Measurements from ENCODE around the gene MARK2.
A peak's percentile ranks its signal among the peaks of the same experiment; 100 is the strongest.

The MARK2 gene

DNA sequence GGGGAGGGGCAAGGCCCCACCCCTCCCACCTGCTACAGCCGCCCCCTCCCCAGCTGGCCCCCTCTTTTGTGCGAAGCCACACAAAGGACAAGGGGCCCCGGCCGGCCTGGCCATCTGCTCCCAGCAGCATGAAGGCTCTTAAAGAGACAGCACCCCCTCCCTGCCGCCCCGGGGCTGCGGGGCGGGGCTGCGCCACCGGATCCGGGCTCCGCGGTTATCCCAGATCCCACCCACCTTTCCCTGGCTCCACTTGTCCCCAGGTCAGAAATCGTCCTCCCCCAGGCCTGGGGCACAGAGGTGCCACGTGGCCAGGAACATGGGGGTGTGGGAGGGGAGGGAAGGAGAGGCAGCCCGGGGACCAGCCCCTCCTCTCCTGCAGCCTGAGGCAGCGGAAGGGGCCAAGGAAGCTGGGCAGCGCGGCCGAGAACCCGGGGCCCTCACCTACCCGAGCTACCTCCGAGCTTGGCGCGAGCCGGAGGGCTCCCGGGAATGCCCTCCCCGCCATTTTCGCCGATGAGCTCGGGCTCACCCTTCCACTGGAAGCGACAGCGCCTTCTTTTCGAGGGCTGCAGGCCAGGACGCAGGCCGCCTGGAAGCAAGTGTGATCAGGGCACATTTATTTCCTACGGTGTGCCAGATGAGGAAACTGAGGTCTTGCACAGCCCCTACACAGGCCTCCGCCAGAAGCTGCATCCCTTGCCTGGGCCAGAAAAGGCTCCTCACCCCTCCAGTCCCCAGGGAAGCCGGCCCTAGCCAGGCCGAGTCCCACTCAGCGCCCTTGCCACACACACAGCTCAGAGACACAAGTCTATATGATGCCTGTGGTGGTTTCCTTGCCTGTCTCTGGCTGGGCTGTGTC, 80.6 kb downstream of the MARK2 start:
- H3K4me3 ChIP-seq (ENCODE audit: low read length) = peak overlapping the region; percentile 11
- H3K9me3 ChIP-seq (ENCODE audit: control insufficient read depth, low read length) = peaks cover 5% of the 10 kb centered on the region
- peak overlapping the region; percentile 39 for H3K9ac ChIP-seq (ENCODE audit: low read length)
- peaks cover 28% of the 10 kb centered on the region for H3K4me1 ChIP-seq (ENCODE audit: control insufficient read depth, insufficient read depth, low read length)
- DNase-seq (ENCODE audit: low read depth) = no peak
- no peaks in the 10 kb centered on the region for H3K27me3 ChIP-seq (replicated peaks; ENCODE audit: control insufficient read depth, insufficient read depth, low read length)
- no peaks in the 10 kb centered on the region for H3K36me3 ChIP-seq (ENCODE audit: control insufficient read depth, insufficient read depth, low read length, severe bottlenecking)

GRCh38 chr11:63920126-63920938, 81.4 kb downstream of the MARK2 start:
- peaks cover 5% of the 10 kb centered on the region for H3K9me3 ChIP-seq (ENCODE audit: control insufficient read depth, low read length)
- DNase-seq (ENCODE audit: low read depth) = no peak
- peaks cover 4% of the 10 kb centered on the region for H3K27me3 ChIP-seq (replicated peaks; ENCODE audit: control insufficient read depth, insufficient read depth, low read length)
- no peaks in the 10 kb centered on the region for H3K36me3 ChIP-seq (ENCODE audit: control insufficient read depth, insufficient read depth, low read length, severe bottlenecking)
- H3K4me1 ChIP-seq (ENCODE audit: control insufficient read depth, insufficient read depth, low read length) = peaks cover 28% of the 10 kb centered on the region
- peak overlapping the region; percentile 39 for H3K9ac ChIP-seq (ENCODE audit: low read length)
- H3K4me3 ChIP-seq (ENCODE audit: low read length) = peak overlapping the region; percentile 11

GRCh38 chr11:63920939-63921417, 82.1 kb downstream of the MARK2 start:
- peaks cover 5% of the 10 kb centered on the region for H3K27me3 ChIP-seq (replicated peaks; ENCODE audit: control insufficient read depth, insufficient read depth, low read length)
- H3K4me1 ChIP-seq (ENCODE audit: control insufficient read depth, insufficient read depth, low read length) = peaks cover 28% of the 10 kb centered on the region
- peaks cover 5% of the 10 kb centered on the region for H3K9me3 ChIP-seq (ENCODE audit: control insufficient read depth, low read length)
- H3K9ac ChIP-seq (ENCODE audit: low read length) = no peak overlapping the region
- H3K36me3 ChIP-seq (ENCODE audit: control insufficient read depth, insufficient read depth, low read length, severe bottlenecking) = no peaks in the 10 kb centered on the region
- DNase-seq (ENCODE audit: low read depth) = peak; percentile 29
- H3K4me3 ChIP-seq (ENCODE audit: low read length) = no peak overlapping the region

DNA sequence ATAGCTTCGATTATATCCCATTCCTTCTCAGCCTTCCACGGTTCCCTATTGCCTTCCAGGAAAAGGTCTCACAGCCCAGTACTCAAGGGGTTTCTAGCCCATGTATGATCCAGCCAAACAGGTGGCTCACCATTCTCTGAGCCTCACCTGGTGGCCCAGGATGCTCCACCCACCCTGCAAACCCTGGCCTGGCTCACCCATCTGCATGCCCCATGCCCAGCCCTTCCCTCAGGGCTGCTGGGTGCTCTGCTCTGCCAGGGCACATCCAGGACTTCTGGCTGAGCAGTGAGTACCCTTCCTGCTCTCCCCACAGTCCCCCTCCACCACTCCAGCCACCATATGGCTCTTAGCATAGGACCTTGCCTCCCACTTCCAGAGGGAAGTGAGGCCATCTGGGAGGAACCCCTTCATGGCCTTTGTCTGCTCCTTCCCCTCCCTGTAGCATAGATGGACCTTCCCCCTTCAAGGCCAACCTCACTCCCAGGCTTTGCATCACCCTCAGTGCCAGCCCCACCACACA, 83.8 kb downstream of the MARK2 start:
- Histone ChIP-seq H3K9me3 (ENCODE audit: control insufficient read depth, low read length) (peaks cover 5% of the 10 kb centered on the region), H3K9ac (ENCODE audit: low read length) (no peak overlapping the region), H3K4me3 (ENCODE audit: low read length) (no peak overlapping the region), H3K4me1 (ENCODE audit: control insufficient read depth, insufficient read depth, low read length) (peaks cover 19% of the 10 kb centered on the region), H3K27me3 (replicated peaks; ENCODE audit: control insufficient read depth, insufficient read depth, low read length) (peaks cover 5% of the 10 kb centered on the region), H3K36me3 (ENCODE audit: control insufficient read depth, insufficient read depth, low read length, severe bottlenecking) (no peaks in the 10 kb centered on the region)
- no peak for DNase-seq (ENCODE audit: low read depth)

DNA sequence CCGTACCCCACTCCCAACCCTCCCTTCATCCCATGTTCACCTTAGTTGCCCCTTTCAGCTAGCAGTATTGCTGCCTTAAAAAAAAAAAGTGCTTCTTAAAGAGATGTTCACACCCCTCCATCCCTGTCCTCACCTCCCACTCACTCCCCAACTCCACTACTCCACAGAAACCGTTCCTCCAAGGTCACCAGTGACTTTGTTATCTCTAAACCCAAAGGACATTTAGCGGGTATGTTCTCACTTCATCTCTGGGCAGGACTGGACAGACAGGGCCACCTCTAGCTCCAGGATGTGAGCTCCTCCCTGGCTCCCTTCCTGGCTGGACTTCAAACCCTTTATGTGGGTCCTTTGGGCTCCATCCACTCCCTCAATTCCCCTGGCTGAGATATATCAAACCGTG, 84.4 kb downstream of the MARK2 start:
- Histone ChIP-seq H3K9me3 (ENCODE audit: control insufficient read depth, low read length) (peaks cover 5% of the 10 kb centered on the region), H3K9ac (ENCODE audit: low read length) (no peak overlapping the region), H3K36me3 (ENCODE audit: control insufficient read depth, insufficient read depth, low read length, severe bottlenecking) (no peaks in the 10 kb centered on the region), H3K27me3 (replicated peaks; ENCODE audit: control insufficient read depth, insufficient read depth, low read length) (peaks cover 5% of the 10 kb centered on the region), H3K4me1 (ENCODE audit: control insufficient read depth, insufficient read depth, low read length) (peaks cover 16% of the 10 kb centered on the region), H3K4me3 (ENCODE audit: low read length) (no peak overlapping the region)
- no peak for DNase-seq (ENCODE audit: low read depth)

DNA sequence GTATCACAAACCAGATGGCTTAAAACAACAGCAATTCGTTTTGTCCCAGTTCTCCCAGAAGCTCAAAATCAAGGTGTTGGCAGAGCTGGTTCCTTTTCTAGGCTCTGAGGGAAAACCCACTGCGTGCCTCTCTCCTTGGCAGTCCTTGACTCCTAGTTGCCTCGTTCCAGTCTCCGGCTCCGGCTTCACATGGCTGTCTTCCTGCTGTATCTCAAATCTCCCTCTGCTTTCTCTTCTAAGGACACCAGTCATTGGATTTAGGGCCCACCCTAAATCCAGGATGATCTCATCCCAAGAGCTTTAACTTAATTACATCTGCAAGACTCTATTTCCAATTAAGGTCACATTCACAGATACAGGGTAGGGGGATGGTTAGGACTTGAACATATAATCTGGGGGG, 90.7 kb downstream of the MARK2 start:
- no peaks in the 10 kb centered on the region for H3K36me3 ChIP-seq (ENCODE audit: control insufficient read depth, insufficient read depth, low read length, severe bottlenecking)
- DNase-seq (ENCODE audit: low read depth) = no peak
- H3K9me3 ChIP-seq (ENCODE audit: control insufficient read depth, low read length) = no peaks in the 10 kb centered on the region
- peaks cover 5% of the 10 kb centered on the region for H3K27me3 ChIP-seq (replicated peaks; ENCODE audit: control insufficient read depth, insufficient read depth, low read length)
- H3K4me3 ChIP-seq (ENCODE audit: low read length) = no peak overlapping the region
- H3K4me1 ChIP-seq (ENCODE audit: control insufficient read depth, insufficient read depth, low read length) = peaks cover 6% of the 10 kb centered on the region
- H3K9ac ChIP-seq (ENCODE audit: low read length) = no peak overlapping the region

DNA sequence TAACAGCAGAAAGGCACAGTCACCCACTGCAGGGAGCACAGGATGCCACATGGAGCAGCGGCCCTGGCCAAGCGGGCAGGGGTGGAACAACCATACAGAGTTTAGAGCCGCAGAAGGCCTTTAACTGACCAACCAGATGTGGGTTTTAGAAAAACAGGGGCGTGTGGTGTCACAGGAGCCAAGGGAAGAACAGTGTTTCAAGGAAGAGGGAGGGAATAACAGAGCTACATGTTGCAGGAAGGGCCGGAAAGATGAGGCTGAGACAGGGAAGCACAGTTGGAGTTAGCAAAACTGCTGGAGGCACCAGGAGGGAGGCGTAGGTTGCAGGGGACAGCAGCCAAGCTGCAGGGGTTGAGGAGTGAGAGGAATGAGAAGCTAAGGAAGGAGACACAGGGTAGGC, 92.1 kb downstream of the MARK2 start:
- Histone ChIP-seq H3K36me3 (ENCODE audit: control insufficient read depth, insufficient read depth, low read length, severe bottlenecking) (no peaks in the 10 kb centered on the region), H3K9ac (ENCODE audit: low read length) (no peak overlapping the region), H3K4me3 (ENCODE audit: low read length) (no peak overlapping the region), H3K27me3 (replicated peaks; ENCODE audit: control insufficient read depth, insufficient read depth, low read length) (no peaks in the 10 kb centered on the region), H3K9me3 (ENCODE audit: control insufficient read depth, low read length) (no peaks in the 10 kb centered on the region), H3K4me1 (ENCODE audit: control insufficient read depth, insufficient read depth, low read length) (peaks cover 6% of the 10 kb centered on the region)
- no peak for DNase-seq (ENCODE audit: low read depth)

GRCh38 chr11:63931876-63932275, 93.0 kb downstream of the MARK2 start:
- H3K9ac ChIP-seq (ENCODE audit: low read length) = no peak overlapping the region
- H3K4me1 ChIP-seq (ENCODE audit: control insufficient read depth, insufficient read depth, low read length) = peaks cover 6% of the 10 kb centered on the region
- DNase-seq (ENCODE audit: low read depth) = no peak
- H3K4me3 ChIP-seq (ENCODE audit: low read length) = no peak overlapping the region
- H3K27me3 ChIP-seq (replicated peaks; ENCODE audit: control insufficient read depth, insufficient read depth, low read length) = no peaks in the 10 kb centered on the region
- H3K36me3 ChIP-seq (ENCODE audit: control insufficient read depth, insufficient read depth, low read length, severe bottlenecking) = no peaks in the 10 kb centered on the region
- H3K9me3 ChIP-seq (ENCODE audit: control insufficient read depth, low read length) = no peaks in the 10 kb centered on the region

DNA sequence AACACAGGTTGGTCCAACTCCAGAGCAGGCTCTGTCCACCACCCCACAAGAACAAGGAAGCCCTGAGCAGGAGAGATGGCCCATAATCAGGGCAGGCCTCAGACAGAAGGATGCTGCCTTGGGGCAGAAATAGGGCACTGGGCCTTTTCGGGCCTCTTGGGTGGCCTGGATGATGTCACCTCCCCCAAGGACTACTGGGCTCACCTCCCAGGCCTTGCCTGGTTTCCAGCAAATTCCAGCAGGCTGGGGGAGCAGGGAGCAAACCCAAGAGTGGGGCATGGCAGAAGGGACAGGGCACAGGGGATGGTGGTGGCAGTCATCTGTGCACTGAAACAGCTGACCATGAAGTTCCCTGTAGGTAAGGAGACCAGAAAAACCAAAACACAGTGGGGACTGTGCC, 94.5 kb downstream of the MARK2 start:
- Histone ChIP-seq H3K9ac (ENCODE audit: low read length) (no peak overlapping the region), H3K36me3 (ENCODE audit: control insufficient read depth, insufficient read depth, low read length, severe bottlenecking) (no peaks in the 10 kb centered on the region), H3K27me3 (replicated peaks; ENCODE audit: control insufficient read depth, insufficient read depth, low read length) (no peaks in the 10 kb centered on the region), H3K9me3 (ENCODE audit: control insufficient read depth, low read length) (no peaks in the 10 kb centered on the region), H3K4me3 (ENCODE audit: low read length) (no peak overlapping the region), H3K4me1 (ENCODE audit: control insufficient read depth, insufficient read depth, low read length) (peaks cover 9% of the 10 kb centered on the region)
- DNase-seq (ENCODE audit: low read depth) = no peak

- Histone ChIP-seq H3K9me3 (ENCODE audit: control insufficient read depth, low read length) (no peaks in the 10 kb centered on the region), H3K9ac (ENCODE audit: low read length) (no peak overlapping the region), H3K27me3 (replicated peaks; ENCODE audit: control insufficient read depth, insufficient read depth, low read length) (no peaks in the 10 kb centered on the region), H3K4me1 (ENCODE audit: control insufficient read depth, insufficient read depth, low read length) (peaks cover 15% of the 10 kb centered on the region), H3K36me3 (ENCODE audit: control insufficient read depth, insufficient read depth, low read length, severe bottlenecking) (no peaks in the 10 kb centered on the region), H3K4me3 (ENCODE audit: low read length) (peak overlapping the region; percentile 90)
- DNase-seq (ENCODE audit: low read depth) = no peak
Measured at GRCh38 chr11:63937713-63938478, 99.0 kb downstream of the MARK2 start.

Measured in adipocyte (in vitro differentiated cells).